IMR-90 (cell line): Measurements from ENCODE around the gene KRTAP29-1. TPM values are rescaled to one million over a fixed set of nuclear protein-coding genes. Genes with fewer than 3 reads are reported as not detected.

ENCODE experiments used
- ATAC-seq: fragments of 200-7000 bp; cut with Tn5 transposase; 2 replicates; pipeline ENCODE4 v1.9.1; 2020; ENCODE audit warnings: low read depth, mild to moderate bottlenecking, moderate library complexity
- BruUV-seq: library from RNA; stranded (reverse); fragments of 400-500 nt; replicated peaks from 2 replicates; lab custom pipeline; 2021; lab: Mats Ljungman, UMichigan
- CTCF ChIA-PET: fragments of 300-600 bp; formaldehyde crosslinking; extraction: SDS; loops from one replicate; lab custom pipeline; 2021; ENCODE audit warnings: antibody characterized with exemption; lab: Yijun Ruan, JAX
- POLR2A ChIA-PET: fragments of 300-600 bp; sonication (Branson Sonifier 250); formaldehyde crosslinking; loops from one replicate; lab custom pipeline; 2022; ENCODE audit warnings: antibody characterized with exemption; ENCODE audit not compliant: unreplicated experiment; lab: Charles Lee
- DNase-seq: peaks from one replicate; pipeline ENCODE4 v3.0.0; 2013
- H2AFZ ChIP-seq: replicated peaks from 2 replicates; pipeline ENCODE3; 2013; ENCODE audit warnings: low read length, mild to moderate bottlenecking; ENCODE audit not compliant: poor library complexity
- H2AK5ac ChIP-seq: 2 replicates; pipeline ENCODE4 v1.6.1; 2013; ENCODE audit warnings: low read depth, low read length, inconsistent platforms
- H2AK9ac ChIP-seq: replicated peaks from 2 replicates; pipeline ENCODE3; 2013; ENCODE audit warnings: mild to moderate bottlenecking, low read depth, low read length, moderate library complexity; ENCODE audit not compliant: poor library complexity
- H2BK120ac ChIP-seq: 2 replicates; pipeline ENCODE4 v1.6.1; 2013; ENCODE audit warnings: low read depth, low read length, inconsistent platforms
- H2BK15ac ChIP-seq: 3 replicates; pipeline ENCODE4 v1.6.1; 2013; ENCODE audit warnings: low read depth, low read length, inconsistent platforms
- H2BK20ac ChIP-seq: 2 replicates; pipeline ENCODE4 v1.6.1; 2013; ENCODE audit warnings: low read depth, mild to moderate bottlenecking, inconsistent platforms, low read length, moderate library complexity
- H2BK5ac ChIP-seq: 2 replicates; pipeline ENCODE4 v1.6.1; 2013; ENCODE audit warnings: mild to moderate bottlenecking, low read depth, low read length, inconsistent platforms; ENCODE audit not compliant: poor library complexity, severe bottlenecking
- H3K14ac ChIP-seq: replicated peaks from 2 replicates; pipeline ENCODE4 v1.6.1; 2013; ENCODE audit warnings: low read depth, low read length, inconsistent platforms
- H3K18ac ChIP-seq: 2 replicates; pipeline ENCODE4 v1.6.1; 2013; ENCODE audit warnings: low read depth, low read length, control low read depth
- H3K23ac ChIP-seq: 2 replicates; pipeline ENCODE4 v1.6.1; 2013; ENCODE audit warnings: low read depth, low read length, inconsistent platforms
- H3K27ac ChIP-seq: 2 replicates; pipeline ENCODE4 v1.5.1; 2013; ENCODE audit warnings: mild to moderate bottlenecking, control low read depth, low read length; ENCODE audit not compliant: insufficient read depth
- H3K27me3 ChIP-seq: 2 replicates; pipeline ENCODE4 v1.6.1; 2013; ENCODE audit warnings: low read length; ENCODE audit not compliant: control insufficient read depth, insufficient read depth
- H3K36me3 ChIP-seq: 2 replicates; pipeline ENCODE4 v1.6.1; 2013; ENCODE audit warnings: low read length, mixed read lengths; ENCODE audit not compliant: control insufficient read depth, insufficient read depth
- H3K4ac ChIP-seq: 2 replicates; pipeline ENCODE4 v1.6.1; 2013; ENCODE audit warnings: low read depth, low read length, inconsistent platforms
- H3K4me1 ChIP-seq: 2 replicates; pipeline ENCODE4 v1.6.1; 2013; ENCODE audit warnings: low read length, mixed read lengths; ENCODE audit not compliant: control insufficient read depth, insufficient read depth
- H3K4me2 ChIP-seq: 2 replicates; pipeline ENCODE4 v1.6.1; 2013; ENCODE audit warnings: low read depth, mild to moderate bottlenecking, control low read depth, low read length, moderate library complexity
- H3K4me3 ChIP-seq: 2 replicates; pipeline ENCODE4 v1.5.1; 2013; ENCODE audit warnings: low read depth, mild to moderate bottlenecking, control low read depth, low read length, moderate library complexity; ENCODE audit not compliant: insufficient read depth
- H3K56ac ChIP-seq: 2 replicates; pipeline ENCODE4 v1.6.1; 2013; ENCODE audit warnings: low read length, inconsistent platforms; ENCODE audit not compliant: insufficient read depth; ENCODE audit errors: extremely low read depth
- H3K79me1 ChIP-seq, 2 experiments: 2 replicates each; pipeline ENCODE4 v1.6.1; 2013; ENCODE audit warnings: low read length in 2 of 2, inconsistent platforms in 1 of 2, low read depth in 1 of 2
- H3K9ac ChIP-seq: 2 replicates; pipeline ENCODE4 v1.6.1; 2013; ENCODE audit warnings: low read depth, low read length, control low read depth
- H3K9me1 ChIP-seq: 2 replicates; pipeline ENCODE4 v1.6.1; 2013; ENCODE audit warnings: low read length, inconsistent platforms; ENCODE audit not compliant: insufficient read depth
- H3K9me3 ChIP-seq: 2 replicates; pipeline ENCODE4 v1.6.1; 2013; ENCODE audit warnings: low read length; ENCODE audit not compliant: control insufficient read depth, insufficient read depth
- H4K20me1 ChIP-seq: 2 replicates; pipeline ENCODE4 v1.6.1; 2013; ENCODE audit warnings: low read length, inconsistent platforms; ENCODE audit not compliant: insufficient read depth
- H4K5ac ChIP-seq: 2 replicates; pipeline ENCODE4 v1.6.1; 2013; ENCODE audit warnings: mild to moderate bottlenecking, low read depth, low read length, control low read depth
- H4K8ac ChIP-seq, 2 experiments: 2 replicates each; pipeline ENCODE4 v1.6.1; 2013; ENCODE audit warnings: low read depth in 2 of 2, low read length in 2 of 2, control low read depth in 1 of 2, inconsistent platforms in 1 of 2
- H4K91ac ChIP-seq: 2 replicates; pipeline ENCODE4 v1.6.1; 2013; ENCODE audit warnings: low read depth, low read length, inconsistent platforms; ENCODE audit not compliant: insufficient read depth
- CHD1 ChIP-seq: IDR thresholded peaks from 2 replicates; pipeline ENCODE4 v1.6.1; 2012; ENCODE audit warnings: low read depth, low read length, improper control_type of control experiment
- RCOR1 ChIP-seq: IDR thresholded peaks from 2 replicates; pipeline ENCODE4 v1.6.1; 2012; ENCODE audit warnings: mild to moderate bottlenecking, low read length, improper control_type of control experiment; ENCODE audit not compliant: insufficient replicate concordance
- WGBS, 2 experiments: methylation state at CpG; one replicate each; pipeline versions ENCODE4 v1.1.5 to v1.1.7; 2013; ENCODE audit warnings: missing lambda C conversion rate in 2 of 2; ENCODE audit not compliant: insufficient read length in 1 of 2; ENCODE audit errors: extremely low coverage in 2 of 2; 5-methylcytosine and 5-hydroxymethylcytosine counted together
- dilution Hi-C: fragments of 300-500 bp; cut with HindIII; formaldehyde crosslinking; loops from one replicate; pipeline ENCODE4 v1.14.3; 2018; ENCODE audit warnings: low sequenced_read_pairs; ENCODE audit not compliant: unreplicated experiment
- in situ Hi-C: fragments of 300-500 bp; cut with MboI; formaldehyde crosslinking; loops from 3 replicates; pipeline ENCODE4 v1.14.3; 2019; ENCODE audit warnings: low sequenced_read_pairs, inconsistent platforms, mixed read lengths
- intact Hi-C: fragments of 100-400 bp; cut with micrococcal nuclease; formaldehyde crosslinking; loops from 2 replicates; pipeline ENCODE4 v1.10.0; 2022
- polyA plus RNA-seq, 3 experiments: library from polyadenylated mRNA; depleted of rRNA; stranded (reverse); fragments of >200 nt; gene quantifications; 2 replicates each; pipeline ENCODE4 v1.2.3, GENCODE V29; 2012; ENCODE audit warnings: low replicate concordance in 1 of 3
- total RNA-seq: library from RNA; depleted of rRNA; stranded (reverse); fragments of >200 nt; gene quantifications from 2 replicates; pipeline ENCODE4 v1.2.3, GENCODE V29; 2012

Gene KRTAP29-1
- total and polyA plus RNA-seq, 2 of the 4 experiments (the other 2 are of a cell fraction), result not detected

GRCh38 chr17:41284043-41284442 is 18.6 kb downstream of the KRTAP29-1 start:
- peak overlapping the region; percentile 19 for H3K23ac ChIP-seq
- H2AK9ac ChIP-seq, result no peak overlapping the region
- peak overlapping the region; percentile 77; the same call in 1 of the 3 replicates for H2BK15ac ChIP-seq
- peak overlapping the region; percentile 88 for H3K14ac ChIP-seq
- peak overlapping the region; percentile 77; the same call in 1 of the 2 replicates for H4K5ac ChIP-seq
- H3K4me1 ChIP-seq, result peaks cover 4% of the 10 kb centered on the region; the same call in 1 of the 2 replicates
- WGBS, 2 experiments, result 80% methylated on average over 1 of the region's 3 CpGs; no CpG with 5 or more reads in 1 of the 2 experiments
- intact Hi-C loops (no loop called here), in situ Hi-C loops (no loop called here), dilution Hi-C loops (no loop called here)
- H3K56ac ChIP-seq, result peak overlapping the region; percentile 33
- DNase-seq (peak; percentile 41), ATAC-seq (peak; percentile 76)
- no peaks in the 10 kb centered on the region for H4K20me1 ChIP-seq
- peak overlapping the region; percentile 81 for H2BK20ac ChIP-seq
- BruUV-seq, result no TSS peak
- no peaks in the 10 kb centered on the region for H3K36me3 ChIP-seq
- peak overlapping the region; percentile 18; the same call in 1 of the 2 replicates for H3K9ac ChIP-seq
- H3K27me3 ChIP-seq, result no peaks in the 10 kb centered on the region
- H3K9me3 ChIP-seq, result no peaks in the 10 kb centered on the region
- ChIA-PET POLR2A (no interaction called here), CTCF (no interaction called here)
- peak overlapping the region; percentile 71 for H2BK5ac ChIP-seq
- TF ChIP-seq CHD1, result no peak
- no peak for TF ChIP-seq RCOR1
- H4K91ac ChIP-seq, result peak overlapping the region; percentile 94
- peaks cover 7% of the 10 kb centered on the region for H3K9me1 ChIP-seq
- H2AFZ ChIP-seq, result no peak overlapping the region
- peak overlapping the region; percentile 46; the same call in 1 of the 2 replicates for H3K4me2 ChIP-seq
- peak overlapping the region; percentile 26 to 79; a peak in 3 of 4 replicates for H4K8ac ChIP-seq
- H2BK120ac ChIP-seq, result peak overlapping the region; percentile 92
- peak overlapping the region; percentile 15; the same call in 1 of the 2 replicates for H3K27ac ChIP-seq
- H3K4me3 ChIP-seq, result no peak overlapping the region
- H2AK5ac ChIP-seq, result peak overlapping the region; percentile 88
- peak overlapping the region; percentile 80 for H3K4ac ChIP-seq
- H3K79me1 ChIP-seq, result no peaks in the 10 kb centered on the region
- peak overlapping the region; percentile 96; the same call in 1 of the 2 replicates for H3K18ac ChIP-seq
